ENCODE measurements around the gene RTL1.

RTL1 gene

DNA sequence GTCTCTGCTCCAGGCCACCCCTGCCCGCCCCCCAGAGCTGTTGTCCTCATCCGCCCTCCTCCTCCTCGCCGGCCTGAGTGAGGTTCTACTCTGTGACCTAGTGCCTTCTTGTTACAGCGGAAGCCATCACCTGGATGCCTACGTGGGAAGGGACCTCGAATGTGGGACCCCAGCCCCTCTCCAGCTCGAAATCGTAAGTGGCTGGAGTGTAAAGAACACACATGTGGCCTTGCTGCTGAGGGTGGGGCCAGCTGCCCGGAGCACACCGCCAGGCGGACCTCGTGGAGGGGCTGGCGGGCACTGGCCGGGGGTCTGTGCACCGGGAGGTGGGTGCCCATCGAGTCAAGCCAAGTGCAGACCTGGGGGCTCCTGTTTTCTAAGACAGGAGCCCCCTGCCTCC, 58.2 kb downstream of the RTL1 start:
- DNase-seq = no peak

- no peak for DNase-seq
These were observed 58.7 kb downstream of the RTL1 start for GRCh38 chr14:100844846-100845245.

GRCh38 chr14:100844421-100844820, 59.1 kb downstream of the RTL1 start:
- DNase-seq = no peak

- DNase-seq = no peak
These were observed 59.5 kb downstream of the RTL1 start for GRCh38 chr14:100844082-100844408.

DNA sequence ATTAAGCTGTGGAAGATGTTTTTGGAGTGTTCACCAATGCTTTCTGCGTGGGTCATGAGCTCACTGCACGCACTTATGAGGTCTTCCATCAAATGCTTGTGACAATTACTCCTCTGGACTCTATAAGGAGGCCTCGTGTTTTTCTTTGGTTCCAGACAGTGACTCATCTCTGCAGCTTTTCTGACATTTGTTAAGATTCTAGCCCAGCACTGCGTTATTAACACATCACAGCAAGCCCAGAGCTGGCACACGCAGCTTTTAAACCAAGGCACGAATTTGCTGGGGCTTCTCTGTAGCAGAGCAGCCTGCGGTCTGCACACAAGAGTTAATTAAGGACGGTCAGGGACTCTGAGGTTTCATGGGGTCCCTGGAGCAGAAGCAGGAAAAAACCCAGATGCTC, 60.7 kb downstream of the RTL1 start:
- DNase-seq = no peak

GRCh38 chr14:100841761-100842403, 61.6 kb downstream of the RTL1 start:
- no peak for DNase-seq

GRCh38 chr14:100841066-100841760, 62.3 kb downstream of the RTL1 start:
- DNase-seq = no peak

GRCh38 chr14:100840286-100841065, 63.0 kb downstream of the RTL1 start:
- no peak for DNase-seq

DNA sequence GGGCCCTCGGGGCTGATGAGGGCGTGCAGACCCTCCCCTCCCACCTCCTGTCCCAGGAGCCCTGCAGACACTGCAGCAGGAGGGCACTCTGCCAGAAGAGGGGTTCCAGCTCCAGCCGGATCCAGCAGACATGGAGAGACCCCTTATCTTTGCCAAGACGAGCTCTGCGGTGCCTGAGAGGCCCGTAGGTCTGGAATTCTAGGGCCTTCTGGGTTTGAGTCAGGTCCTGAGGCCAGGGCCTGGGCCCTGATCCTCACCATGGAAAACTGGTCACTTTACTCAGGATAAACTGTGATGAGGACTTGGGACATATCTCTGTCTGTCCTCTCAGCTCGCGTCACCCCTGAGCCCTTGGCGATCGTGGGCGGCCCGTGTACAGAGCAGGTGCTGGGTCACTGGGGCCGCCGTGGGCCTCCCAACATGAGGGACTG, 63.8 kb downstream of the RTL1 start:
- DNase-seq = no peak

GRCh38 chr14:100839315-100839585, 64.3 kb downstream of the RTL1 start:
- DNase-seq = no peak

DNA sequence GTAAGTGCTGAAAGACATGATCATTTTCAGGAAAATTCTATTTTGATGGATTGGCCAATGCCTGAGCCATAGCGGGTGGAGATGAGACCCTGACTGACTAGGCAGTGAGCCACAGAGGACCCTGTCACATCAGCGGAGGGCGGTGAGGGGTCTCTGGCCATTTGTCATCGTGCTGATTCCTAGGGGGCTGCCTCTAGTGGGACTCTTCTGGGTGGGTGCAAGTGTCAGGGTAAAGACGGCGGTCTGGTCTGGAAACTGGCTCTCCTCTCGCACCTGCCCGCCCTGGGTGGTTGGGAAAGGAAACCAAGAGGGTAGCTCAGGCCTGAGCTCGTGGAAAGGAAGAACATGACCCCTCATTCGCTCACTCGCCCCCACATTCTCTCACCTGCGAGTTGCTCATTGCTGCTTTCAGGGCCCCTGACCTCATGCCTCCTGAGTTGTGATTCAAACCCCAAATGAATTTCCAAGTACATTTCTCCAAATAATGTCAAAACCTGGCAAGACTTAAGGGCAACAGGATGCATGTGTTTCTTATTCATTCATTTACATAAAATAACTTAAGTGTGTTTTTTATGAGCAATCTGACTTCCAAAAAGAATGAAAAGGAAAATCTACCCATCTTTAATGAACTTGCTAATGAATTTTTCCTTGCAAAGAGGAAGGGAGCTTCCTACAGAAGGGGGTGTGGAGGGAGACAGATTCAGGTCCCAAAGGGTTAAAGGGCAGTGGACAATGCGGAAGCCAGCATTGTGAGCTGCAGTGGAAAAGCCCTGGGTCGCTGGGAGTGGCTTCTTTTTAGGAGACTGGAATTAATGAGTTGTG, 64.8 kb downstream of the RTL1 start:
- DNase-seq = no peak

- no peak for DNase-seq
These were observed 65.6 kb downstream of the RTL1 start for GRCh38 chr14:100837805-100838350.

GRCh38 chr14:100836941-100837804, 66.3 kb downstream of the RTL1 start:
- no peak for DNase-seq

DNA sequence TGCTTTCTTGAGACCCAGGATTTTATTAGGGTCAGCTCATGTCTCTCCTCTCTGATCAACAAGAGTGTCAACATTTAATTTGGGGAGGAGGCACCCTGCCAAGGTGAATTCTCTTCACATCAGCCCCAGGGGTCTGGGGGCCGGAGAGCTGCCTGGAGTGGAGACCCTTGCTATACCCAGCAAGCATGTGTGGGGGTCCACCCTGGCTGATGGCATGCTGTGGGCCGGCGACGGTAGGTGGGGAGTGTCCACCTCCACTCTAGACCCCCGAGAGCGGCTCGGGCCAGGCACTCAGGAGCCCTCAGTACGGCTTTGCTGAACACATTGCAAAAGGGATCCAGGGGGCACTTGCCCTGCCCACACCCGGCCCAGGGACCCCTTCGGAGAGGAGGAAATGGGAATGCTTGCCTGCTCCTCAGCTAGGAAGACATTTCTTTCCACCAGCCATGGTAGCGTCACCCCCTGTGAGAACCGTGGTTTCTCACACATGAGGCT, 67.2 kb downstream of the RTL1 start:
- DNase-seq = no peak

GRCh38 chr14:100835548-100836310, 67.8 kb downstream of the RTL1 start:
- no peak for DNase-seq

GRCh38 chr14:100834794-100835547, 68.6 kb downstream of the RTL1 start:
- no peak for DNase-seq

DNA sequence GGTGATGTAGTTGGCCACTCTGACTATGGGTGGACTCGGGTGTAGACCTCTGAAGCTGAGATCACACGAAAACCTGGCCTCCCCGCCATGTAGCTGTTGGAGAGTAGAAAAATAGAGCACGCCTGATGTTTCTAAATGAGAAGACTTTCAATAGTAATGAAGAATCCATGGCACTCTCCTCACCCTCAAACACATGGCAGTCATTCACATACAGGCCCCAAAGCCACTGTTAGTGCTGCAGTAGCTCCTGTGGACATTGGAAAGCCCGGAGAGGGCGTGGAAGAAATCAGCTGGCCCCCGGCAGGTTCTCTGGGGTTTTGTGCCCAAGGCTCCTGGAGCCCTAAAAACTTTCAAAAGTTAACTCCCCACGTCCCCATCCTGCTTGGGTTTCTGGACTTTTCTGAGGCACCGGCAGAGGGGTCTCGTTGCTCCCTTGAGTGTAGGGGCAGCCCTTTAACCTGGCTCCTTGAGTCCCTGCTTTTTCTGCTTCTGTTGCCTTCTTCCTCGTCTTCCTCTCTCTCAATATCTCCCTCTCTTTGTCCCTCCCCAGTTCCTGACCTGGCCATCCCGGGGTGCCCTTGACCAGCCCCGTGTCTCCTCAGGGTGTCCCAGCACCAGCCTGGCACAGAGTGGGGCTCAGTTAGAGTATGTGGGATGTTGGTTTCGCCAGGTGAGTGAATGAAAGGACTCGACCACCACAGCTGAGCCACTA, 69.3 kb downstream of the RTL1 start:
- no peak for DNase-seq

DNA sequence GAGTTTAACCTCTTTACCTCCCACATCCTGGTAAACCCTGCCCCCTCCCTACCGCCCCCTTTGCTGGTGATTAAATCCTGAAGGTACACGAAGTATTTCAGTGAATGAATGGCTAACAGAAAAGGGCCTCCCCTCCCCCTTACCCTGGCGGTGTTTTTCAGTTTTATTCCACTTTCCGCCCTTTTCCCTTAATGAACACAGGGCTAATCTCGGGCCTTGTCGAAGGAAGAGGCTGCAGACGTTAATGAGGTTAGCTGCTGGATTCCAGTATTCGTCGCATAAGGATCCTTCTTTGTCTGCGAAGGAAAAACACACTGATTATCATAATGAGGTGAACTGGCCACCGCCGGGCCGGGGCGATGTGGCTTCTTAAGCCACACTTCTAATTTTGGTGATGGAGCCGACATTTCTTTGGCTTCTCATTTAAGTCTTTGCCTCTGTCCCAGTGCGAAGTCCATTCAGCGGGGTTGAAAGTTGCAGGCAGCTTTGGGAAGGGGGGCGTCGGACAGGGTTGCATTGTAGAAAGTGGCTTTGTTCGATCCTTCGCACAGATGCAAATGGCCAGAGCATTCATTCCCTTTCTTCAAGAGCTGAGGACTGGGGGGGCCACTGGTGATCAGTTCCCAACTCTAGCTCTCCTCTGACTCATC, 71.1 kb downstream of the RTL1 start:
- no peak for DNase-seq

DNA sequence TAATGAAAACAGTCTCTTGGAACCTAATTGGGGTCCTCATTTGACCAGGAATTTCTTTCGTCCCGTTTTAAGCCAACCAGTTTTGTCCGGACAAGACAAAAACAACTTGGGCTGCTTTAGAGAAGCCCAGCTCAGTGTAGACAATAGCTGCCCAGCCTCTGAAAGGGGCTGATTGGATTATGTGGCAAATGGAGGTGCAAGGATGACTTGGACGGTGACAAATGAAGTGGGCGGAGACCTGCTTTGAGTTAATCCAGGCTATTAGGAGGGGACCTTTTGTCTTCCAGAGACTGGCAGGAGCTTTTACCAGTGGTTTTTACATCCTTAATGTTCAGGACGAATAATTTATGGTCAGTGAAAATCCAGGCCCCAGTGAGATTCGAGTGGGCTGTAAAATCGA, 72.8 kb downstream of the RTL1 start:
- no peak for DNase-seq

All from RPMI8226 (cell line).